Activated CD4-positive, alpha-beta T cell treated with anti-CD3 and anti-CD28 coated beads, Interleukin-2, amount 10 ng/mL, durations not matched to agents 7 days and 5 days (primary cell): ENCODE measurements around the gene ARMH4. TPM values are rescaled to one million over a fixed set of nuclear protein-coding genes. Genes with fewer than 3 reads are reported as not detected.

ENCODE experiments used
- CTCF ChIA-PET: fragments of 350-600 bp; sonication (Branson Sonifier 250); formaldehyde crosslinking; loops from one replicate; lab custom pipeline; 2021; ENCODE audit warnings: antibody characterized with exemption; lab: Charles Lee
- POLR2A ChIA-PET: fragments of 350-600 bp; sonication (Branson Sonifier 250); formaldehyde crosslinking; loops from one replicate; lab custom pipeline; 2021; ENCODE audit warnings: antibody characterized with exemption; lab: Charles Lee
- DNase-seq: peaks from one replicate; pipeline ENCODE4 v3.0.0-alpha.2; 2020
- H3K27ac Mint-ChIP-seq: one replicate; pipeline ENCODE4 v1.8.0; 2021; ENCODE audit warnings: mild to moderate bottlenecking, moderate library complexity, mixed read lengths
- H3K27me3 Mint-ChIP-seq: one replicate; pipeline ENCODE4 v1.8.0; 2021; ENCODE audit warnings: mixed read lengths
- H3K36me3 Mint-ChIP-seq: one replicate; pipeline ENCODE4 v1.8.0; 2021; ENCODE audit warnings: low read depth, mixed read lengths
- H3K4me1 Mint-ChIP-seq: one replicate; pipeline ENCODE4 v1.8.0; 2021; ENCODE audit warnings: mixed read lengths
- H3K4me3 Mint-ChIP-seq: one replicate; pipeline ENCODE4 v1.8.0; 2021; ENCODE audit warnings: mild to moderate bottlenecking, moderate library complexity, mixed read lengths
- H3K9me3 Mint-ChIP-seq: one replicate; pipeline ENCODE4 v1.8.0; 2021; ENCODE audit warnings: mixed read lengths
- total RNA-seq, 2 experiments: library from RNA; stranded (reverse); gene quantifications; one replicate each; pipeline ENCODE4 v1.2.3, GENCODE V29; 2021

The ARMH4 gene, protein sequence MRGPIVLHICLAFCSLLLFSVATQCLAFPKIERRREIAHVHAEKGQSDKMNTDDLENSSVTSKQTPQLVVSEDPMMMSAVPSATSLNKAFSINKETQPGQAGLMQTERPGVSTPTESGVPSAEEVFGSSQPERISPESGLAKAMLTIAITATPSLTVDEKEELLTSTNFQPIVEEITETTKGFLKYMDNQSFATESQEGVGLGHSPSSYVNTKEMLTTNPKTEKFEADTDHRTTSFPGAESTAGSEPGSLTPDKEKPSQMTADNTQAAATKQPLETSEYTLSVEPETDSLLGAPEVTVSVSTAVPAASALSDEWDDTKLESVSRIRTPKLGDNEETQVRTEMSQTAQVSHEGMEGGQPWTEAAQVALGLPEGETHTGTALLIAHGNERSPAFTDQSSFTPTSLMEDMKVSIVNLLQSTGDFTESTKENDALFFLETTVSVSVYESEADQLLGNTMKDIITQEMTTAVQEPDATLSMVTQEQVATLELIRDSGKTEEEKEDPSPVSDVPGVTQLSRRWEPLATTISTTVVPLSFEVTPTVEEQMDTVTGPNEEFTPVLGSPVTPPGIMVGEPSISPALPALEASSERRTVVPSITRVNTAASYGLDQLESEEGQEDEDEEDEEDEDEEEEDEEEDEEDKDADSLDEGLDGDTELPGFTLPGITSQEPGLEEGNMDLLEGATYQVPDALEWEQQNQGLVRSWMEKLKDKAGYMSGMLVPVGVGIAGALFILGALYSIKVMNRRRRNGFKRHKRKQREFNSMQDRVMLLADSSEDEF
- under 1 TPM in 1 of 2 experiments, not detected in 1; 0.07 TPM for total RNA-seq

- ChIA-PET CTCF (no interaction called here), POLR2A (no interaction called here)
- Mint-ChIP-seq H3K36me3 (no peaks in the 10 kb centered on the region), H3K4me3 (peak within 1 kb of the TSS; percentile 73), H3K9me3 (no peaks in the 10 kb centered on the region), H3K27ac (no peak within 1 kb of the TSS), H3K27me3 (peaks cover 57% of the 10 kb centered on the region), H3K4me1 (peaks cover 15% of the 10 kb centered on the region)
- DNase-seq: peak; percentile 80
Observed at GRCh38 chr14:58152014-58152857, at the start of gene ARMH4. Gene ARMH4 (minus strand): TSS chr14:58152213. CDS start chr14:58139358, 12,855 bp downstream.

DNA sequence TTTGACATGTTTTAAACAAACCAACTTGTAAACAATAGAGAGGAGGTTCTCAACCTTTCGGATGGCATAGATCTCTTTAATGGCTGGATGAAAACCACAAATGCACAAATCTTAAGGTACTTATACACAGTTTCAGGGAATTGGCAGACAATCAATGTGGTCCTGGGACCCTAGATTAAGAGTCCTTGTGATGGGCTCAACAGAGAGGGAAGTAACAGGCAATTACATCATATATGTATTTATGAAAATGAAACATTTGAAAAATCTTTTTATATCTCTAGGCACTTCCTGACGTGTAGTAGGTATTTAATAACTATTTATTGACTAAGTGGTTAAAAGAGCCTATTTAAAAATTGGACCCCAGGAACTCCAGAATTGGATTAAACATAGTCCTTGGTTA is 48.8 kb upstream of the ARMH4 start:
- Mint-ChIP-seq H3K9me3 (no peaks in the 10 kb centered on the region), H3K4me1 (peaks cover 30% of the 10 kb centered on the region), H3K4me3 (peak overlapping the region; percentile 96), H3K27ac (peak overlapping the region; percentile 98), H3K27me3 (no peaks in the 10 kb centered on the region), H3K36me3 (peaks cover 5% of the 10 kb centered on the region)
- ChIA-PET CTCF (no interaction called here), POLR2A (no interaction called here)
- DNase-seq: no peak

GRCh38 chr14:58200480-58200841 is 48.4 kb upstream of the ARMH4 start:
- H3K9me3 Mint-ChIP-seq: no peaks in the 10 kb centered on the region
- CTCF ChIA-PET: interaction anchor here (0.8 to 1.5 kb wide), 2 partner anchors 26 to 98 kb away, joined by 3 to 4 read pairs; partner anchors contain the start of gene ARID4A
- H3K4me3 Mint-ChIP-seq: peak overlapping the region; percentile 96
- no peaks in the 10 kb centered on the region for H3K27me3 Mint-ChIP-seq
- POLR2A ChIA-PET: no interaction called here
- no peak for DNase-seq
- H3K36me3 Mint-ChIP-seq: peaks cover 5% of the 10 kb centered on the region
- peak overlapping the region; percentile 98 for H3K27ac Mint-ChIP-seq
- H3K4me1 Mint-ChIP-seq: peaks cover 30% of the 10 kb centered on the region

DNA sequence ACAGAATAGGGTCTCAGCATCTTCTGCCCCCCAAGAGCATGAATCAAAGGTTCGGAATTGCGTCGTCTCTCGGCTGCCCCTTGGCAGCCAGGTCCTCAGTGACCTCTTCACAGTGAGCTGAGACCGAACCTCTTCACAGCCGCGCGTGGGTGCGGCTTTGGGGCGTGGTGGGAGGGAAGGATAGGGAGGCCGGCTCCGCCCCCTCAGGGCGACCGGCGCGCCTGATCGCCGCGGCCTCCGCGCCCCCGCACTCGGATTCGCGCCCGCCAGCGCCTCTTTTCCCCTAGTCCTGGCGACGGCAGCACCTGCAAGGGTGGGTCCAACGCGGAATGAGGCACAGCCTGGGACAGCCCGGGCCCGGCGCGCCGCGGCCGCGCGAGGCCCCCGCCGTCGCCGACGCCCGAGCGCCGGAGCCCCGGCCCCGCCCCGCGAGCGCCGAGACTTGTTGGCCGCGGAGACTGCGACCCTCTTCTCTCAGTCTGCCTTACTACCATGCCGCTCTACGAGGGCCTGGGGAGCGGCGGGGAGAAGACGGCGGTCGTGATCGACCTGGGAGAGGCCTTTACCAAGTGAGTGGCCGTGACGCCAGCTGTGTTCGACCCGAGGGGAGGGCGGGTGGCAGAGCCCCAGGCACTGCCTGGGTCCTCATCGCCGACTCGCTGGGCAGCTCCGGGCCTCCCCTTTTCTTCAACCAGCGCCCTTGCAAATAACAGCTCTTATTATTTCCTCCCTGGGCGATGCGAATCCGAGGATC is 47.9 kb upstream of the ARMH4 start, which contains the start of gene ACTR10:
Gene ACTR10, plus strand, starts transcription at position 424 of the 754 bp plus-strand sequence. Its CDS starts 69 bp downstream, at position 493.
- peak; percentile 84 for DNase-seq
- ChIA-PET CTCF (interaction anchor here (0.8 to 1.5 kb wide), 2 partner anchors 27 to 98 kb away, joined by 3 to 4 read pairs; partner anchors contain the start of gene ARID4A), POLR2A (interaction anchor here (0.6 kb wide), 1 partner anchor 182 kb away, joined by 9 read pairs; no protein-coding TSS in a partner anchor)
- Mint-ChIP-seq H3K4me3 (peak within 1 kb of the TSS; percentile 96), H3K27me3 (no peaks in the 10 kb centered on the region), H3K9me3 (no peaks in the 10 kb centered on the region), H3K27ac (peak within 1 kb of the TSS; percentile 98), H3K4me1 (peaks cover 30% of the 10 kb centered on the region), H3K36me3 (peaks cover 5% of the 10 kb centered on the region)

- H3K36me3 Mint-ChIP-seq: peaks cover 2% of the 10 kb centered on the region
- no peak overlapping the region for H3K27ac Mint-ChIP-seq
- H3K9me3 Mint-ChIP-seq: no peaks in the 10 kb centered on the region
- ChIA-PET POLR2A (no interaction called here), CTCF (interaction anchor here (0.6 to 1.4 kb wide), 2 partner anchors 21 to 479 kb away, joined by 3 read pairs; no protein-coding TSS in a partner anchor)
- DNase-seq: no peak
- H3K27me3 Mint-ChIP-seq: no peaks in the 10 kb centered on the region
- H3K4me3 Mint-ChIP-seq: no peak overlapping the region
- peaks cover 29% of the 10 kb centered on the region for H3K4me1 Mint-ChIP-seq
Observed at GRCh38 chr14:58198086-58198485, 46.1 kb upstream of the ARMH4 start.

DNA sequence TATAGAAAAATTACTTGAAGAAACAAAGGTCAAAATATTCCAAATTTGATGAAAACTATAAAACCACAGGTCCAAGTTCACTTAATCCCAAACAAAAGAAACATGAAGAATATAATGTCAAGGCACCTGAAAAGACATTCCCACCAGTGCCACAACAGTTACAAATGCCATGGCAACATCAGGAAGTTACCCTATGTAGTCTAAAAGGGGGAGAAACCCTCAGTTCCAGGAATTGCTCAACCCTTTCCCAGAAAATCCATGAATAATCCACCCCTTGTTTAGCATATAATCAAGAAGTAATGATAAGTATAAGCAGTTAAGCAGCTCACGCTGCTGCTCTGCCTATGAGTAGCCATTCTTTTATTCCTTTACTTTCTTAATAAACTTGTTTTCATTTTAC is 44.2 kb upstream of the ARMH4 start:
- CTCF ChIA-PET: interaction anchor here (0.6 kb wide), 3 partner anchors 53 to 1620 kb away, joined by 3 read pairs; no protein-coding TSS in a partner anchor
- H3K27ac Mint-ChIP-seq: no peak overlapping the region
- no peaks in the 10 kb centered on the region for H3K9me3 Mint-ChIP-seq
- H3K27me3 Mint-ChIP-seq: no peaks in the 10 kb centered on the region
- no peaks in the 10 kb centered on the region for H3K36me3 Mint-ChIP-seq
- no peak for DNase-seq
- H3K4me3 Mint-ChIP-seq: no peak overlapping the region
- H3K4me1 Mint-ChIP-seq: peaks cover 19% of the 10 kb centered on the region
- POLR2A ChIA-PET: no interaction called here

DNA sequence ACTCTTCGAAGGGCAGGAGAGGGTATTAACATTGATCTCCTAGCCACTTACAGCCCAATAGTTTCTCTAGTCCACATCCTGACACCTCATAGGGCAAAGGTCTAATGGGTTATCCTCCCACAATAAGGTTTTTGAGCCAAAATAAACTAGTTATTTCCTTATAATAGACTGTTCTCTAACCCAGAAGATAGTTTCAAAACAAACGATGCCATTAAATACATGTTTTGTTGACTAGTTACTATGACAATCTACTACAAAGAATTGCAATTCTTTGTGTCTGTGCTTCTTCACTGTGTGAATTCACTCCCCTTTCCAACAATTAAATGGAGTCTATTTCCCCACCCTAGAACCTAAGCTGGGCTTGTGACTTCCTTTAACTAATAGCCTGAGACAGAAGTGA is 41.5 kb upstream of the ARMH4 start:
- no peak overlapping the region for H3K4me3 Mint-ChIP-seq
- H3K27me3 Mint-ChIP-seq: peaks cover 4% of the 10 kb centered on the region
- no peak for DNase-seq
- ChIA-PET CTCF (no interaction called here), POLR2A (interaction anchor here (0.6 kb wide), 1 partner anchor 104 kb away, joined by 3 read pairs; no protein-coding TSS in a partner anchor)
- no peak overlapping the region for H3K27ac Mint-ChIP-seq
- H3K9me3 Mint-ChIP-seq: no peaks in the 10 kb centered on the region
- no peaks in the 10 kb centered on the region for H3K36me3 Mint-ChIP-seq
- peaks cover 5% of the 10 kb centered on the region for H3K4me1 Mint-ChIP-seq

DNA sequence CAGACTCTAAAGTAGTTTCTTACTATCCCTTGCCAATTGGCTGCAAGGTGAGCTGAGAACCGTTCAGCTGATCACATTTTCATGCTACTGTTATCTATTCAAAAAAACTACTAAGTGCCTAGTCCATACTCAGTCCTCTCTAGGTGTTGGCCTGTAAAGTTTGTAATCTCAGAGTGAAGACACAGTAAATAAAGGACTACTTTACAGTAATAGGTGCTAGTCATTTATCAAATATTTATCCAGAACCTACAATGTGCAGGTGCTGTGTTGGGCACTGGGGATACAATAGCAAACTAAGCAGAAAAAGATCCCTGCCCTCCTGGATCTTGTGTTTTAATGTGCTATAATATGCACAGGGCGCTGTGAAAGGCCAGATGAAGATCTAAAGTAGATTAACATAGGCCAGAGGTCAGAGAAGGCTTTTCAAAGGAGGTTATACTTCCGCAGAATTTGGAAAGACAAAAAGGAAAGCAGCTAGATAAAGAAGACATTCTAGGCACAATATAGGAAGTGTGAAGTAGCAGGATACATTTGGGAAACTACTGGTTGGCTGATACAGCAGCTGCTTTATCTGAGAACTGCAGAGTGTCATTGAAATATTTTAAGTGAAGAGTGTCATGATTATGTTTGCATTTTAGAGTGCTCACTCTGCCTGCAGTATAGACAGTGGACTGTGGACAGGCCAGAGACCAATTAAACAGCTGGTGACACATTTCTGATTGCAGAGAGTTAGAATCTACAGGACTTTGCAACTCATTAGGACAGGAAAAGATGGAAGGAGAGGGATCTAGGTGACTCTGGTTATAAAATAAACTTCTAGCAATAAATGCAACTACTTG is 40.0 kb upstream of the ARMH4 start:
- Mint-ChIP-seq H3K4me3 (no peak overlapping the region), H3K4me1 (no peaks in the 10 kb centered on the region), H3K36me3 (no peaks in the 10 kb centered on the region), H3K9me3 (no peaks in the 10 kb centered on the region), H3K27ac (no peak overlapping the region), H3K27me3 (peaks cover 8% of the 10 kb centered on the region)
- ChIA-PET CTCF (interaction anchor here (0.5 to 1.0 kb wide), 3 partner anchors 10 to 140 kb away, joined by 3 to 6 read pairs (median 3); no protein-coding TSS in a partner anchor), POLR2A (no interaction called here)
- DNase-seq: no peak

- POLR2A ChIA-PET: no interaction called here
- H3K27me3 Mint-ChIP-seq: peaks cover 11% of the 10 kb centered on the region
- H3K27ac Mint-ChIP-seq: no peak overlapping the region
- no peaks in the 10 kb centered on the region for H3K4me1 Mint-ChIP-seq
- H3K9me3 Mint-ChIP-seq: no peaks in the 10 kb centered on the region
- CTCF ChIA-PET: no interaction called here
- no peak overlapping the region for H3K4me3 Mint-ChIP-seq
- no peaks in the 10 kb centered on the region for H3K36me3 Mint-ChIP-seq
- DNase-seq: no peak
Observed at GRCh38 chr14:58189176-58189575, 37.2 kb upstream of the ARMH4 start.

DNA sequence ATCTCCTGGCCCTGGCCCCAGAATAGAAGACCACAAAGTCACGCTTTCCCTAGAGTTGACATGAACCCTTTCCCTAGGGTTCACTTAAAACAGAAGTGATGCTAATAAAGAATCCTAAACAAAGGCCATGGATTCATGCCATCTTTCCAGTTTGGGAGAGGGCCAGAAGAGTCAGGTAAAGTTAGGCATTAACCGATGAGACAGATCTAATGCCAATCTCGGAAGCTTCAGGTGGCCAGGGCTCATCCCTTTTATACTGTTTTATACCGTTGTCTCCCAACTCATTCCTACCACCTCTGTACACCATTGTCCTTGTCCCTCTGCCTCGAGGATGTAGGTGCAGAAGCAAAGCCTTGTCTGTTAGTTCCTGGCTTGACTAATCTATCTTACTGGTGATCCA is 25.1 kb upstream of the ARMH4 start:
- H3K27me3 Mint-ChIP-seq: peaks cover 6% of the 10 kb centered on the region
- H3K4me1 Mint-ChIP-seq: no peaks in the 10 kb centered on the region
- no peak for DNase-seq
- ChIA-PET POLR2A (no interaction called here), CTCF (interaction anchor here (0.8 kb wide), 1 partner anchor 22 kb away, joined by 3 read pairs; no protein-coding TSS in a partner anchor)
- no peaks in the 10 kb centered on the region for H3K9me3 Mint-ChIP-seq
- H3K36me3 Mint-ChIP-seq: no peaks in the 10 kb centered on the region
- H3K4me3 Mint-ChIP-seq: no peak overlapping the region
- H3K27ac Mint-ChIP-seq: no peak overlapping the region

DNA sequence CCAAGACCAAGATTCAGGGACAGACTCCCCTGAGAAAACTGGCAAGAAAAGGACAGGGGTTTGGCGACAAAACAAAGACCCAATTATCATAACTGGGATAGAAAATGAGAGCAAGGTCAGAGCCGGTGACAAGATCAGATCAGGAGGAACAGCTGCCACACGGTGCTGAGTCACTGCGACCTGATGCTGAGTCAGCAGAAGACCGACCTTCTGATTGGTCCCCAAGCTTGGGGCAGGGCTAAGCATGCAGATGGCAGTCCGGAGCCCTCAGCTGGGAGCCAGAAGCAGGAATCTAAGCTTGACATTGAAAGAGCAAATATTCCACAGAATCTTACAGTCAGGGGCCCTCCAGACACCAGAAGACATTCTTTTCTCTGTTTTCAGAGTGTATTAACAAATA is 19.1 kb upstream of the ARMH4 start:
- H3K27ac Mint-ChIP-seq: no peak overlapping the region
- ChIA-PET POLR2A (no interaction called here), CTCF (no interaction called here)
- H3K4me3 Mint-ChIP-seq: no peak overlapping the region
- no peaks in the 10 kb centered on the region for H3K36me3 Mint-ChIP-seq
- H3K9me3 Mint-ChIP-seq: no peaks in the 10 kb centered on the region
- peaks cover 18% of the 10 kb centered on the region for H3K27me3 Mint-ChIP-seq
- peaks cover 6% of the 10 kb centered on the region for H3K4me1 Mint-ChIP-seq
- DNase-seq: peak; percentile 12
